NB4 (cell line): ENCODE data around the gene SFXN2.

Experiments
- DNase-seq: peaks from one replicate; pipeline ENCODE4 v3.0.0; 2010; ENCODE audit warnings: low read depth
- H3K4me3 ChIP-seq: one replicate; pipeline ENCODE4 v1.5.1; 2011; ENCODE audit warnings: mild to moderate bottlenecking, low read depth, low read length, moderate library complexity
- CTCF ChIP-seq: IDR thresholded peaks from one replicate; pipeline ENCODE4 v1.5.1; 2012; ENCODE audit warnings: low read depth, low read length
- MAX ChIP-seq: IDR thresholded peaks from 2 replicates; pipeline ENCODE4 v1.6.1; 2011; ENCODE audit warnings: low read depth, low read length
- MYC ChIP-seq: IDR thresholded peaks from 2 replicates; pipeline ENCODE4 v1.6.1; 2011; ENCODE audit warnings: low read depth, low read length
- POLR2A ChIP-seq: IDR thresholded peaks from 2 replicates; pipeline ENCODE4 v1.6.1; 2011; ENCODE audit warnings: mild to moderate bottlenecking; ENCODE audit not compliant: insufficient read length; ENCODE audit errors: extremely low read depth

Gene SFXN2

GRCh38 chr10:102791754-102792395 is 77.4 kb downstream of the SFXN2 start:
- no peak overlapping the region for H3K4me3 ChIP-seq
- no peak for DNase-seq
- TF ChIP-seq POLR2A (no peak), MAX (no peak), MYC (no peak), CTCF (no peak)
